IPS-18c (cell line): ENCODE data around the gene IFT52.
A peak's percentile ranks its signal among the peaks of the same experiment; 100 is the strongest.

Experiments
- H3K4me3 ChIP-seq: 2 replicates; pipeline ENCODE4 v1.7.0; 2013; ENCODE audit warnings: low read depth, mild to moderate bottlenecking, low read length, moderate library complexity; ENCODE audit not compliant: insufficient read depth
- H3K9me3 ChIP-seq: one replicate; pipeline ENCODE4 v1.6.1; 2013; ENCODE audit warnings: mild to moderate bottlenecking, low read length, moderate library complexity; ENCODE audit not compliant: control insufficient read depth, insufficient read depth

The IFT52 gene

DNA sequence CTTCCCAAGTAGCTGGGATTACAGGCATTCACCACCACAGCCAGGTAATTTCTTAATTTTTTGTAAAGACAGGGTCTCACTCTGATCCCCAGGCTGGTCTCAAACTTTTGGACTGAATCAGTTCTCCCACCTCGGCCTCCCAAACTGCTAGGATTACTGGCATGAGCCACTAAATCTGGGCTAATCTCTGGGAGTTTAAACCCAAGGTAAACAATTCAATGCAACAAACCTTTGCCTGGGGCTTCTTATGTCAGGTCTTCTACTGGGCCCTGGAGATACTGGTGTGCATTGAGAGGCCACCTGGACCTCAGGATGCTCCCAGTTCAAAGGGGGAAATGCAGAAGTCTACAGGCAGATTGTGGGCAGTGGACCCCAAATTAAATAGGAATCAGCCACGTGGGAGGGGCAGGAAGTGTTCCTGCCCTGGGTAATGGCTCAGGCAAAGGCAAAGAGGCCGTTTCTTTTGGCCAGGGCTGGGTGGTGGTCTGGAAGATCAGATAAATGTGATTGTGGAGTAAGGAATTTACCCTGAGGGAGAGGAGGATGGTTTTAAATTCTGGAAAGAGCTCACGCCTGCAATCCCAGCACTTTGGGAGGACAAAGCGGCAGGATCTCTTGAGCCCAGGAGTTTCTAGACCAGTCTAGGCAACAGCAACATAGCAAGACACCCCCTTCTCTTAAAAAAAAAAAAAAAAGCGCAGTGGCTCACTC is 74.9 kb downstream of the IFT52 start:
- H3K9me3 ChIP-seq = no peaks in the 10 kb centered on the region
- H3K4me3 ChIP-seq = no peak overlapping the region

DNA sequence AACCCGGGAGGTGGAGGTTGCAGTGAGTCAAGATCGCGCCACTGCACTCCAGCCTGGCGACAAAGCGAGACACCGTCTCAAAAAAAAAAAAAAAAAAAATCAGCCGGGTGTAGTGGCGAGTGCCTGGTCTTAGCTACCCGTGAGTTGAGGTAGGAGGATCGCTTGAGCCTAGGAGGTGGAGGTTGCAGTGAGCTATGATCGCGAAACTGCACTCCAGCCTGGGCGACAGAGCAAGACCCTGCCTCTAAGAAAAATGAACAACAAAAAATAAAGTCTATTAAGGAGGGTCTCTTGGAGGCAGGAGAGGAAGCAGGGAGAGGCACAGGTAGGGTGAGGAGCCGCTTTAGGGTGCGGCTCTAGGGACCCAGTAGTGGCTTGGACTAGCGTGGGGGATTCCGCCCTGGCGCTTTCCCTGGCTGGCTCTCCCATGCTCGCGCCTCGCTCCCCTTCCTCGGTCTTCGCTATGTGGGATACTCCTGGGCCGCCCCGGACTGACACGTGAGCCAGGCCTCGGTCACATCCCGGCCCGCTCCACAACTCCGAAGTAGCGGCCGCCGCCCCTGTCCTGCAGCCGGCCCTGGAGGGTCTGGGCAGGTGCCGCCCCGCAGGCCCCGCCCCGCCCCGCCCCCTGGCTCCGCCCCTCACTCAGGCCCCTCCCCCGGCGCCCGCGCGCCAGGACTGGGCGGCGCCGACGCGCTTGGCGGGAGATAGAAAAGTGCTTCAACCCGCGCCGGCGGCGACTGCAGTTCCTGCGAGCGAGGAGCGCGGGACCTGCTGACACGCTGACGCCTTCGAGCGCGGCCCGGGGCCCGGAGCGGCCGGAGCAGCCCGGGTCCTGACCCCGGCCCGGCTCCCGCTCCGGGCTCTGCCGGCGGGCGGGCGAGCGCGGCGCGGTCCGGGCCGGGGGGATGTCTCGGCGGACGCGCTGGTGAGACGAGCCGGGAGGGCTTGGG is 75.9 kb downstream of the IFT52 start, which contains the start of gene MYBL2:
TSS of gene MYBL2 (plus strand) at position 739 of the 953 bp plus-strand sequence. CDS start at position 909, 170 bp downstream.
- Histone ChIP-seq H3K9me3 (no peaks in the 10 kb centered on the region), H3K4me3 (peak within 1 kb of the TSS; percentile 70)

DNA sequence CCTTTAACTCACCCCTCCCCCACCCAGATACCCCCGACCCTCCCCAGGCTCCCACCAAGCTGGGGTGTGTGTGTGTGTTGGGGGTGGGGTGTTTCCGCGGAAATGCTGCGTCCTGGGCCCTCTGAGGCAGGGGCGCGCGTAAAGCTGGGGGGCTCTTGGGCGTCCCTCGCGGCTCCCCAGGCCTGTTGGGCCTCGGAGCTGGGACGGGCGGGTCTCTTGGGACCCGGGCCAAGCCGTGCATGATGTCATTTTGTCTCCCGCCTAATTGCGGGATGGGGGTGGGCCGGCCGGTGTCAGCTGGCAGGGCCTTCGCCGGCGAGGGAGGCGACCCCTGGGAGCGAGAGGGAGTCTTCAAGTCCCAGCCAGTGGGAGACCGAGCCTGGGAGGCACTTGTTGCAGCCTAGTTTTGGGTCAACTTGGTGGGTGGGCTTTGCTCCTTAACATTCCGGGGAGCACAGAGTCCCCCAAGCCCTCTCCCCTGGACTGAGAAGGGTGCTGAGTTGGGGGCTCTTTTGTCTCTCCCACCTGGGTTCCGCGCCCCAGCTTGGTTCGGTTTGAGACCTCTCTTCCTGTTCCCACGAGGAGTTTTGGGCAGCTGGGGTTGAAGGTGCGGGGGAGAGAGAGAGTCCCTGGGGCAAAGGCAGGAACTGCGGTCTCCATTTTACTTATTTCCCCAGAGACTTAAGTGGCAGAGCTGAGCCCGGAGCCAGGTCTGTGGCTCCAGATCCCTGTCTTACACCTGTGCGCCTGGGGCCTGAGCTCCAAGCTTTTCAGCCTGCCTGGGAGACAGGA is 76.8 kb downstream of the IFT52 start:
- Histone ChIP-seq H3K9me3 (no peaks in the 10 kb centered on the region), H3K4me3 (peak overlapping the region; percentile 70)

DNA sequence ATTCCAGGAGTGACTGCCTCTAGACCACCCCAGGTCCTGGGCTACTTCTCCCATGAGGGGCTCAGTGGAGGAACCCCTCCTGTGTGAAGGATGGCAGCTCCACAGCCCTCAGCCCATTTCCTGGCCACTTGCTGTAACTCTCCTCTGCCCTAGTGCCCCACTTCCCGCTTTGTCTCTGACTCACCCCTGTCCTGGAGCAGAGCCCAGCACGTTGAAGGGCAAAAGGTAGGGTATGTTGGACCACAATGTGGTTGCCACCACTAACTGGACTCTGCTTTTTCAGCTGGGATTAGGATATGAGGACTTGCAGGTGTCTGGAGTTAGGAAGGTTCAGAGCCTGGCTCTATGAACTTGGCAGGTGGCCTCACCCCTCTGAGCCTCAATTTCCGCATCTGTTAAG is 78.6 kb downstream of the IFT52 start:
- Histone ChIP-seq H3K4me3 (no peak overlapping the region), H3K9me3 (no peaks in the 10 kb centered on the region)

DNA sequence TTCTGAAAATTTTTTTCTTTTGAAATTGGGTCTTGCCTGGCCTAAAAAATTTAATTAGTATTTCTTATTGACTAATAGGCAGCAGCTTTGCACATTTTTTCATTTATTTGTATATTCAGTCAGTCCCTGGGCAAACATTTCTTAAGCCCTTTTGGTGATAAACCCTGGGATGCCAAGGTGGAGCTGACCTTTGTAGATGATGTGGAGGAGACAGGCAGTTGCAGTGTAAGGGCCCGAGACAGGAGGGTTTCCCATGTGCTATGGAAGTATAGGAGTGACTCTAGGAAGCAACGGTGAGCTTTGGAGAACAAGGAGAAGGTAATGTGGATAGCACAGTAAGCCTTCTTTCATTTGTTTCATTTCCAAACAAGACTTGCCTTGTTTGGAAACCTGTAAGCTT is 79.7 kb downstream of the IFT52 start:
- Histone ChIP-seq H3K4me3 (no peak overlapping the region), H3K9me3 (no peaks in the 10 kb centered on the region)

DNA sequence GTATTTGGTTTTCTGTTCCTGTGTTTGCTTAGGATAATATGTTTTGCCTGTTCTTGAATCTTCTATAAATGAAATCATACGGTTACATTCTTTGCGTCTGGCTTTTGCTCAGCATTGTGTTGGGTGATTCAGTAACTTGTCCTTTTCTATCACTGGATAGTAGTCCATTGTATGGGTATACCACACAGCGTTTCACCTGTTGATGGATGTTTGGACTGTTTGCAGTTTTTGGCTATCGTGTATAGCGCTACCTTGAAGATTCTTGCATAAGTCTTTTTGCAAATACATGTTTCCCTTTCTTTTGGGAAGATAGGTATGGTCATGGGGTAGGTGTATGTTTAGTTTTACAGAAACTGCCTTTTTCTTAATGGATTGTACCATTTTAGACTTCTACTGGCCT is 85.6 kb downstream of the IFT52 start:
- no peaks in the 10 kb centered on the region for H3K9me3 ChIP-seq
- no peak overlapping the region for H3K4me3 ChIP-seq

DNA sequence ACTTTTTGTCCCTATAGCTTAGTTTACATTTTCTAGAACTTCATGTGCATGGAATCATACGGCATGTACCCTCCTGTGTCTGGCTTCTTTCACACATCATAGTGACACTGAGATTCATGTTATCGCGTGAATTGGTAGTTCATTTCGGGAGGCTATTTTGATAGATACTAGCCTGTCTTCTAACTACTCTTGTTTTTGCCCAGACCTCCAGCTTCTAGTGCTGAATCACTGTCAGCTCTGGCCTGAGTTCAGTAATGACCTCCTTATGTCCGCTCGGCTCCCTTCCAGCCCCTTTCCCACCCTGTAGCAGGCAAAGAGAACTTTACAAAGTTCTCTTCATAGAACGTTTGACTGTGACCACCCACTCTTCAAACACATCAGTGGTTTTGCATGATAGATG is 90.2 kb downstream of the IFT52 start:
- Histone ChIP-seq H3K4me3 (no peak overlapping the region), H3K9me3 (no peaks in the 10 kb centered on the region)

DNA sequence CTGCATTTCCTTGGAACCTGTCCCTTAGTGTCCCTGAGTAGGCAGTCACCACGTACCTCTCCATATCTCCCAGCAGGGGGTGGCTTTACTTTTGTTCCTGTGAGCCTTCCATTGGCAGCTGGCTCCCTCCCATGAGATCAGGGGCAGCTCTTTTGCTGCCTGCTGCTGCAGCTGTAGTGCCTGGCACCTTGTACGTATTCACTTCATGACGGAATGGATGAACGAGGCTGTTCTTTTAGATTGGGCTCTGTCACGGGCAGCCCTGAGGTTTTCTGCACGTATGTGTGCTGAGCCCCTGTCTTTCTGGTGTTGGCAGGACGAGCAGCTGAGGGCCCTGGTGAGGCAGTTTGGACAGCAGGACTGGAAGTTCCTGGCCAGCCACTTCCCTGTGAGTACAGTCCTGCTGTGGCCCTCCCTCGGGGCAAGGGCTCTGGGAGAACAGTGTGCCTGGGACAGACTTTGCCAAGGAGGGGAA is 90.8 kb downstream of the IFT52 start:
- no peaks in the 10 kb centered on the region for H3K9me3 ChIP-seq
- no peak overlapping the region for H3K4me3 ChIP-seq

DNA sequence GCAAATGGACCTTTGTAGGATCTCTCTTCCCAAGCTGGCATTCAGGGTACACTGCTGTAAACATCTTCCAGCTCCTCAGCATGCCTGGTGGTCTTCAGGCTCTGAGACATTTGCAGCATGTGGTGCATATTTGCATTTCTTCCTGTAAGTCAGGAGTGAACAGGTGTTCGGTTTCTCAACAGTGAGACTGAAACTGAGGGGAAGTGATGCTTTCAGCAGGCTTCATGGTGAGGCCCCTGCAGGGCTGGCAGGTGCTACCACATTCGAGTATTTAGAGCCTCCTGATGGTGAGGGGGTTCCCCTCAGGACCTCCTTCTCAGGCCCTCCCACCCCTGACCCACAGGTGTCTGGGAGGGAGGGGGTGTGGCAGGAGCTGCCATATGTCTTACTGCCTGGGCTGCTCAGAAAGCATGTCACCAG is 91.3 kb downstream of the IFT52 start:
- H3K9me3 ChIP-seq = no peaks in the 10 kb centered on the region
- no peak overlapping the region for H3K4me3 ChIP-seq

DNA sequence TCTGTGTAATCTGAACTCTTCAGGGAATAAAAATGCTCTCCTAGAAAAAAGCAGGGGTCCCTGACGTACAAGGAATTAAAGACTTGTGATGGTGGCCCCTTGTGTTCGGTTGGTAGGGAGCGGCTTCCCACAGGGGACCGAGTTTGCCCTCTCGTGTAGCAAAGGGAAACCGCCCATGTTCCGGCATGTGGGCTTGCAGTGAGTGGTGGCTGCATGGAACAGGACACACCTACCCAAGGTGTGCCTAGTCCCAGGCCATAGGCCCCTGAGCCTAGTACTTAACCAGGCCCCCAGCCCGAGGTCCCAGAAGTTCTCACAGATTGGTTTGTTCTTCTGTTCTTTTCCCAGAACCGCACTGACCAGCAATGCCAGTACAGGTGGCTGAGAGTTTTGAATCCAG is 91.7 kb downstream of the IFT52 start:
- no peak overlapping the region for H3K4me3 ChIP-seq
- H3K9me3 ChIP-seq = no peaks in the 10 kb centered on the region

DNA sequence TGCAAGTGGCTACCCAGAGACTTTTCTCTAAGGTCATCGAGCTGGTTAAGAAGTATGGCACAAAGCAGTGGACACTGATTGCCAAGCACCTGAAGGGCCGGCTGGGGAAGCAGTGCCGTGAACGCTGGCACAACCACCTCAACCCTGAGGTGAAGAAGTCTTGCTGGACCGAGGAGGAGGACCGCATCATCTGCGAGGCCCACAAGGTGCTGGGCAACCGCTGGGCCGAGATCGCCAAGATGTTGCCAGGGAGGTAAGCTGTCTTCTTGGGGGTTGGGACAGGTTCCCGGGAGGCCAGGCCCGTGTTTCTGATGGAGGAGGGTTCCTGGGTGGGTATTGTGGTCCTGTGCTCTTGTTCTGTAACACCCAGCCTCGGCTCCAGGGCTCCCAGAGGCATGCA is 96.1 kb downstream of the IFT52 start:
- no peak overlapping the region for H3K4me3 ChIP-seq

DNA sequence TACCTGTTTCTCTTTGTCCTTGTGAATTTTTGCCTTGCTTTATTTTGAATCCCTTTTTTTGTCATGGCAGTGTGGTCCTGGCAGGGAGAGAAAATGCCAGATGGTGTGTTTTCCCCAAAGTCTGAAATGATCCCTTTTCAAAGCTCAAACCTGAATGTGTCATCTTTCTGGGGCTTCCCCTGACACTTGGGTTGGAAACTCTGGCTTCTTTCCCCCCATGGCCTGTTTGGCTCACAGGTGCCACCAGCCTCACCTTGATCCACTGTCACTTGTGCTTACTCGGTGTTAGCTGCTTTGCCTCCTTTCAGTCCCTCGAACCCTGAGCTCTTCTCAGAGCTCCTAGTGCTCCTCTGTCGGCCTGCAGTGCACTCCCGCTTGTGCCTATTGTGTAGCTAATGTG is 98.4 kb downstream of the IFT52 start:
- no peaks in the 10 kb centered on the region for H3K9me3 ChIP-seq

More for the DNA sequence above, 96.1 kb downstream of the IFT52 start:
- no peaks in the 10 kb centered on the region for H3K9me3 ChIP-seq

DNA sequence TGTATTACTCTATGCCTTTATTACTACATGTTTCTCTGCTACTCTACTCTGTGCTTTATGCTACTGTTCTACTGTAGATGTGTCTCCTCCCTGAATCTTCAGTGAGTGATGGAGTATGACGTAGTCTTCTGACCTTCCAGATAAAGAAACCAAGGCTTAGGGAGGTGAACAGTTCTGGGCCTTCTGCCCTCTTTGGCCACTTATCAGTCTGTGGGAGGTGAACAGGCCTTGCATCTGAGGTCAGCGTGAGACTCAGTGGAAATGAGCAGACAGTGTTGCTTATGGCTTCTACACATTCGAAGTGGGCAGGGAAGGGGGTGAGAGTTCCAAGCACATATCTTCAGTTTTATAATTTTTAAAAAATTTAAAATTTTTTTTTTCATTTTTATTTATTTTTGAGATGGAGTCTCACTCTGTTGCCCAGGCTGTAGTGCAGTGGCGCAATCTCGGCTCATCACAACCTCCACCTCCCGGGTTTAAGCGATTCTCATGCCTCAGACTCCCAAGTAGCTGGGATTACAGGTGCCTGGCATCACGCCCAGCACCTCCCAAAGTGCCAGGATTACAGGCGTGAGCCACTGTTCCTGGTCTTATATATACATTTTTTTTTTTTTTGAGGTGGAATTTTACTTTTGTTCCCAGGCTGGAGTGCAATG is 100.3 kb downstream of the IFT52 start:
- H3K4me3 ChIP-seq = no peak overlapping the region

More for the DNA sequence above, 98.4 kb downstream of the IFT52 start:
- H3K4me3 ChIP-seq = no peak overlapping the region

DNA sequence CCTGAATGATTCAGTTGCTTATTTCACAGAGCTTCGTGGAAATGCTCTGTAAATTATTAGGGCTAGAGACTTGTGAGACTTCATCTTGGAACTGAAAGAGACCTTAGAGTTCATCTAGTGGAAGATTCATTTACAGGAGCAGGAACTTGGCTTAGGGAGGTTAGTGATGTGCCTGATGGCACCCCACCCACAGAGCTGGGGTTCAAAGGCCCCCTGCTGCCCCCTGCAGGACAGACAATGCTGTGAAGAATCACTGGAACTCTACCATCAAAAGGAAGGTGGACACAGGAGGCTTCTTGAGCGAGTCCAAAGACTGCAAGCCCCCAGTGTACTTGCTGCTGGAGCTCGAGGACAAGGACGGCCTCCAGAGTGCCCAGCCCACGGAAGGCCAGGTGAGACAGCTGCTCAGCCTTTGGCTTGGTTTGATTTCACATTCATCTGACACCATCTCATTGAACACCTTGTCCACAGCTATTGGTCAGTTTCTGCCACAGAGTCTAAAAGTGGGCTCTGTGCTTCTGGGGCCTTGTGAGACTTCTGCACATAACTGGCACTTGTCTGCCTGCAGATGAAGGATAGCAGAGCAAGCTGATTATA is 101.3 kb downstream of the IFT52 start:
- no peak overlapping the region for H3K4me3 ChIP-seq
- no peaks in the 10 kb centered on the region for H3K9me3 ChIP-seq

More for the DNA sequence above, 100.3 kb downstream of the IFT52 start:
- no peaks in the 10 kb centered on the region for H3K9me3 ChIP-seq

DNA sequence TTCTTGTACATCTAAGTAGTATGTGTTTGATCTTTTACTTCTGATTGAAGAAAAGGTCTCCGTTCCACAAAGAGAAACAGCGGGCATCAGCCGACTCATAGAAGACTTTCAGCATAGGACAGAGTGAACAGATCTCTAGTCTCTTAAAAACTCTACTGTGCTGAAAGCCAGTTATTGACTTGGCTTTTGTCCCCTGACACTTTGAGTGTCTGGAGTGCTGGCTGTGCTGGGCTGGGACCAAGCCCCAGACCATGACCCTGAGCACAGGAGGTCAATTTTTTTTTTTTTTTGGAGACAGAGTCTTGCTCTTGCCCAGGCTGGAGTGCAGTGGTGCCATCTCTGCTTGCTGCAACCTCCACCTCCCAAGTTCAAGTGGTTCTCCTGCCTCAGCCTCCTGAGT is 104.0 kb downstream of the IFT52 start:
- Histone ChIP-seq H3K4me3 (no peak overlapping the region), H3K9me3 (no peaks in the 10 kb centered on the region)

DNA sequence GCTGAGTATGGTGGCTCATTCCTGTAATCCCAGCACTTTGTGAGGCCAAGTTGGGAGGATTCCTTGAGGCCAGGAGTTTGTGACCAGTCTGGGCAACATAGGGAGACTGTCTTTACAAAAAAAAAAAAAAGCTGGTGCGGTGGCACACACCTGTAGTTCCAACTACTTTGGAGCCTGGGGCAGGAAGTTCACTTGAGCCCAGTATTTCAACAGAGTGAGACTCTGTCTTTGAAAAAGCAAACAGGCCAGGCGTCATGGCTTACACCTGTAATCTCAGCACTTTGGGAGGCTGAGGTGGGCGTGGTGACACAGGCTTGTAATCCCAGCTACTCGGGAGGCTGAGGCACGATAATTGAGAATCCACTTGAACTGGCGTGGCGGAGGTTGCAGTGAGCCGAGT is 104.8 kb downstream of the IFT52 start:
- Histone ChIP-seq H3K4me3 (no peak overlapping the region), H3K9me3 (no peaks in the 10 kb centered on the region)
